Effector CD4-positive, alpha-beta T cell (primary cell): ENCODE results near the gene PIF1.
"Not testable (repeated sequence)": the region's sequence is repeated elsewhere in the genome, so short reads cannot be mapped to it uniquely, and the experiment has no call there.

Experiments used
- DNase-seq: peaks from one replicate; pipeline ENCODE4 v3.0.0-alpha.2; 2020

The PIF1 gene

GRCh38 chr15:64847448-64847847 is 22.0 kb upstream of the PIF1 start:
- DNase-seq: no peak

- no peak for DNase-seq
These were observed 21.6 kb upstream of the PIF1 start for GRCh38 chr15:64847016-64847415.

- DNase-seq: no peak
These were observed 20.6 kb upstream of the PIF1 start for GRCh38 chr15:64845831-64846595.

- DNase-seq: no peak
These were observed 19.8 kb upstream of the PIF1 start for GRCh38 chr15:64845183-64845611.

GRCh38 chr15:64844576-64845145 is 19.2 kb upstream of the PIF1 start:
- no peak for DNase-seq

- DNase-seq: no peak
These were observed 18.5 kb upstream of the PIF1 start for GRCh38 chr15:64843991-64844390.

- DNase-seq: no peak
These were observed 17.6 kb upstream of the PIF1 start for GRCh38 chr15:64842986-64843561.

- DNase-seq: no peak
These were observed 16.9 kb upstream of the PIF1 start for GRCh38 chr15:64842096-64842939.

- DNase-seq: peak; percentile 87
These were observed 16.1 kb upstream of the PIF1 start, which contains the start of gene PLEKHO2 for GRCh38 chr15:64841344-64842095. PLEKHO2 (plus strand) TSS chr15:64841915; CDS start chr15:64842017, 102 bp downstream.

- no peak for DNase-seq
These were observed 15.6 kb upstream of the PIF1 start for GRCh38 chr15:64841060-64841343.

GRCh38 chr15:64837502-64837901 is 12.1 kb upstream of the PIF1 start:
- no peak for DNase-seq

- no peak for DNase-seq
These were observed 10.6 kb upstream of the PIF1 start for GRCh38 chr15:64836023-64836536.

- no peak for DNase-seq
These were observed 8.2 kb upstream of the PIF1 start for GRCh38 chr15:64833690-64834089.

GRCh38 chr15:64828985-64829384 is 3.5 kb upstream of the PIF1 start:
- DNase-seq: no peak

GRCh38 chr15:64824929-64825430 is 467 bp downstream of the PIF1 start:
- DNase-seq: no peak

- no peak for DNase-seq
These were observed 9.0 kb downstream of the PIF1 start for GRCh38 chr15:64816452-64816851.

- not testable (repeated sequence) for DNase-seq
These were observed 10.5 kb downstream of the PIF1 start for GRCh38 chr15:64814965-64815364.

GRCh38 chr15:64814283-64814682 is 11.2 kb downstream of the PIF1 start:
- not testable (repeated sequence) for DNase-seq

GRCh38 chr15:64813075-64813474 is 12.4 kb downstream of the PIF1 start:
- no peak for DNase-seq

- DNase-seq: no peak
These were observed 14.7 kb downstream of the PIF1 start for GRCh38 chr15:64810497-64811326.
